ENCODE data around the gene SPATS2.

The SPATS2 gene

DNA sequence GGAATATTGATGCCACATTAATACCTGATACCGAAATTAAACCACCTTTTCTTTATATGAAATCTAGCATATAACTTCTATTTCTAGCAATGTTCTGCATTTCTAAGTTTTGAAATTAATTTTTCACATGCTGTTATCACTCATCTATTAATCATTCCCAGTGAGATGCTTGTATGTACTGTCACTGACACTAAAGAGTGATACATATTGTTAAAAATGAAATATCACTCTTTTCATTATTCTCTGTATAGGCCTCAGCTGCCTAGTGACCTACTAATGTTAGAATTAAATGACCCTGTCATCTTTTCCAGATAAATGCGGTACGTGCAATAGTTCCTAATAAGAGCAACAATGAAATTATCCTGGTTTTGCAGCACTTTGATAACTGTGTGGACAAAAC, 121.9 kb downstream of the SPATS2 start:
- in situ Hi-C loops (cut with HindIII; ENCODE audit: low sequenced_read_pairs): no loop called here
- no peak overlapping the region for H3K4me3 ChIP-seq (ENCODE audit: low read depth, low read length)
- no peak for DNase-seq (ENCODE audit: low read depth, low spot score)
- TF ChIP-seq, protein P1, sequence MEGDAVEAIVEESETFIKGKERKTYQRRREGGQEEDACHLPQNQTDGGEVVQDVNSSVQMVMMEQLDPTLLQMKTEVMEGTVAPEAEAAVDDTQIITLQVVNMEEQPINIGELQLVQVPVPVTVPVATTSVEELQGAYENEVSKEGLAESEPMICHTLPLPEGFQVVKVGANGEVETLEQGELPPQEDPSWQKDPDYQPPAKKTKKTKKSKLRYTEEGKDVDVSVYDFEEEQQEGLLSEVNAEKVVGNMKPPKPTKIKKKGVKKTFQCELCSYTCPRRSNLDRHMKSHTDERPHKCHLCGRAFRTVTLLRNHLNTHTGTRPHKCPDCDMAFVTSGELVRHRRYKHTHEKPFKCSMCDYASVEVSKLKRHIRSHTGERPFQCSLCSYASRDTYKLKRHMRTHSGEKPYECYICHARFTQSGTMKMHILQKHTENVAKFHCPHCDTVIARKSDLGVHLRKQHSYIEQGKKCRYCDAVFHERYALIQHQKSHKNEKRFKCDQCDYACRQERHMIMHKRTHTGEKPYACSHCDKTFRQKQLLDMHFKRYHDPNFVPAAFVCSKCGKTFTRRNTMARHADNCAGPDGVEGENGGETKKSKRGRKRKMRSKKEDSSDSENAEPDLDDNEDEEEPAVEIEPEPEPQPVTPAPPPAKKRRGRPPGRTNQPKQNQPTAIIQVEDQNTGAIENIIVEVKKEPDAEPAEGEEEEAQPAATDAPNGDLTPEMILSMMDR (IDR thresholded peaks at IDR 0.05; ENCODE audit: low read depth, low read length): no peak

DNA sequence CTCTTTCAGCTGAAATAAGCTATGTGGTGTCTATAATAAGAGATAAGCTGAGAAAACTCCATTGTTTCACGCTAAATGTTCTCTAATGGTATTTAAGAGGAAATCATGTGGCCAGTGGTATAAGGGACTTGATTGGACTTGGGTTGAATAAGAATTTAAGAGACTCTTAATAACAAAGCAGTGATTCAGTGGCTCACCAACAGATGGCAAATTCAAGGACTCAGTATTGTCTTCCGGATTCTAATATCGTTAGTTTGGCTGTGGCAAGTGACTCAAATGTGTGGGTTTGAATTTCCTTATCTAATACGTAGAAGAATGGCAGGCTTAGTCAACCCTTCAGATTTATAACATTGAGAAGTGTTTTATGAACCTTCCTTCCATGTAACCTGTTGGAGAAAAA, 122.5 kb downstream of the SPATS2 start:
- DNase-seq (ENCODE audit: low read depth, low spot score): peak; percentile 81
- no peak overlapping the region for H3K4me3 ChIP-seq (ENCODE audit: low read depth, low read length)
- in situ Hi-C loops (cut with HindIII; ENCODE audit: low sequenced_read_pairs): no loop called here
- TF ChIP-seq, protein P1 (IDR thresholded peaks at IDR 0.05; ENCODE audit: low read depth, low read length): peak; percentile 20

DNA sequence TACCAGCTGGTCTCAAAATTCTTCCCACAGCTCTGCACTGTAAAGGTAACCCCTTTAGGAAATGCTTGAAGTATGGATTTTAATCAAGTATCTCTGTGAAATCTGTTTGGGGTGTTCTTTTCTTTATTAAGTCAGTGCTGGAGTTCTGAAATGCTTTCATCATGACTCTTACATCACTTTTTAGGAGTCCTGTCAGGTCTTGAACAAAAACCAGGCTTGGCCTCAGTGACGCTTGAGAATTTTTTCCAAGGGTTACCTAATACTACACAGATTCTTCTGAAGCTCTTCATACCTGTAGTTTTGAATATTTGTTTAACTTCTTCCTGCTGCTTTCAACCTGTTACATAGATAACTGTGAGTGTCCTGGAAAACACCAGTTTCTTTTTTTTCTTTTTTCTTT, 124.6 kb downstream of the SPATS2 start:
- in situ Hi-C loops (cut with HindIII; ENCODE audit: low sequenced_read_pairs): no loop called here
- H3K4me3 ChIP-seq (ENCODE audit: low read depth, low read length): no peak overlapping the region
- DNase-seq (ENCODE audit: low read depth, low spot score): no peak
- TF ChIP-seq, protein P1 (IDR thresholded peaks at IDR 0.05; ENCODE audit: low read depth, low read length): no peak

DNA sequence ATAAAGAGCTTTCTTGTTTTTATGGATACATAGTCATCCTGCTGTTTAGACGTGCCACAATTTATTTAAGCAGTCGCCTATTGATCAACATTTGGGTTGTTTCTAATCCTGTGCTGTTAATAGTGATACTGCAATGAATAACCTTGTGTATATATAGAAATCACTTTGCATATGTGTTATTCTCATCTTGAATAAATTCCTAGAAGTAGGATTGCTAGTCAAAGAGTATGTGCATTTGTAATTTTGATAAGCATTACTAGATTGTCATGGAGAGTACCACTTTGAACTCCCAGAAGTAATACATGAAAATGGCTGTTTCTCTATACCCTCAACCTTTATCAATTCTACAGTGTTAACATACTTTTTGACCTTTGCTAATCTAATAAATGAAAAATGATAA, 126.6 kb downstream of the SPATS2 start:
- DNase-seq (ENCODE audit: low read depth, low spot score): no peak
- no peak overlapping the region for H3K4me3 ChIP-seq (ENCODE audit: low read depth, low read length)
- in situ Hi-C loops (cut with HindIII; ENCODE audit: low sequenced_read_pairs): no loop called here
- TF ChIP-seq, protein P1 (IDR thresholded peaks at IDR 0.05; ENCODE audit: low read depth, low read length): no peak

DNA sequence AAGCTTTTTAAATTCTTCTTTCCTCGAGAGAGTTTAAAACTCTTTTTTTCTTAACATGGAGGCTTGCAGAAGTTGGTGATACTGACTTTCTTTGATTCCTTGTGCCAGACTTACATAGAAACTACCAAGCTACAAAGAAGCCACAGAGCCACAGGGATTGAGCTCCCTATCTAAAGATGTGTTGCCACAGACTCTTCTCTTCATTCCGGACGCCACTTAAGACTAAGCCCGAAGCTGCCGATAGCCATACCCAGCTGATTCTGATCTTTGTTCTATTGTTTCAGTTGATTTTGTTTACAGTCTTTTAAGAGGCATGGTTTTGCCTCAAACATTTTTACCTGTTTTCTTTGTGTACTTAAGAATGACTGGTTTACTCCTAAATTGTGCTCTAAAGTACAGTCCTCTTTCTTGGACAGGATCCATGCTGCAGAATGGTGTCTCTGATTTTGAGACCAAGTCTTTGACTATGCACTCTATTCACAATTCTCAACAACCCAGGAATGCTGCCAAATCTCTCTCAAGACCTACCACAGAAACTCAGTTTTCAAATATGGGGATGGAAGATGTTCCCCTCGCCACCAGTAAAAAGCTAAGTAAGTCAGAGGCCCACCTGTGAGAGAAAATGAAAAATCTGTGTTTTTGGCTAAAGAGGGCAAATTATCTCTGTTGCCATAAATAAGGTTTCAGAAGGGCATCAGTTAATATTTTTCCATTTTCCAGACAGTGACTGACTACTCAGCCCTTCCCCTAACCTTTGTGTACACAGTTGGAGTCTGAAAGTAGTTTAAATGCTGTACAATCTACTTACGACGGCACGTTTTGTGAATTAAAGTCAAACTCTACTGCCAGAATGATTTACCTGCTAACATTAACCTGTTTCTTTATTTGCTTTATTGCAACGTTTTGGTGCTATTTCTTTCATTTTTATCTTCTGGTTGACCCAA, 129.4 kb downstream of the SPATS2 start:
- in situ Hi-C loops (cut with HindIII; ENCODE audit: low sequenced_read_pairs): no loop called here
- no peak overlapping the region for H3K4me3 ChIP-seq (ENCODE audit: low read depth, low read length)
- DNase-seq (ENCODE audit: low read depth, low spot score): no peak
- TF ChIP-seq, protein P1 (IDR thresholded peaks at IDR 0.05; ENCODE audit: low read depth, low read length): no peak

DNA sequence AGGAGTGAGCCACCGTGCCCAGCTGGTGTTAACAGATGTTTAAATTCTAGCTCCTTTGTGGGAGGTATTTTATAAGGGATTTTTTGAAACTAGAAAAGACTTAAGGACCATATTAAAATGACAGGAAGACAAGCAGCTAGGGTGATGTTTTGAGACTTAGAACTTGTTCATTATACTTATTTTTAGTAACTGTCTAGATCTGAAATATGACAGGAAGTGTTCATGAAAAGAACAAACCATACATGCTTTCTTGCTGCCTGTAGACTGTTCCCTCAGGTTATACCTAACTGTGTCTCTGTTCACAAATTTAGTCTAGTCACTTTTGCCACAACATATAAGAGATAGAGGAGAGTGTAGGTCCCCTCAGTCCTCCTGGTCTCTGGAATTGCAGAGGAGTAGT, 134.6 kb downstream of the SPATS2 start:
- TF ChIP-seq, protein P1 (IDR thresholded peaks at IDR 0.05; ENCODE audit: low read depth, low read length): no peak
- H3K4me3 ChIP-seq (ENCODE audit: low read depth, low read length): no peak overlapping the region
- in situ Hi-C loops (cut with HindIII; ENCODE audit: low sequenced_read_pairs): loop anchor here (25.0 kb wide), 1 partner anchor 140 kb away; the partner anchor contains the start of gene SPATS2

More for the DNA sequence above, 134.6 kb downstream of the SPATS2 start:
- no peak for DNase-seq (ENCODE audit: low read depth, low spot score)

Data from astrocyte of the spinal cord (primary cell).